ENCODE data around the gene RETREG3. TPM values are rescaled to one million over a fixed set of nuclear protein-coding genes. Genes with fewer than 3 reads are reported as not detected.

RETREG3 gene
- total and polyA plus RNA-seq, 2 of the 4 experiments (the other 2 are of a cell fraction), result 18.1 to 44.1 TPM

- Histone ChIP-seq H3K4me1 (ENCODE audit: control insufficient read depth, insufficient read depth, low read length) (peaks cover 11% of the 10 kb centered on the region), H4K8ac (ENCODE audit: low read depth in 2 of 2, low read length in 2 of 2) (peak overlapping the region in 1 of 2 experiments; percentile 77; a peak in 1 of 4 replicates), H4K20me1 (ENCODE audit: insufficient read depth, low read length) (no peaks in the 10 kb centered on the region), H3K56ac (ENCODE audit: extremely low read depth, insufficient read depth, low read length) (no peak overlapping the region), H3K18ac (ENCODE audit: low read depth, low read length) (no peak overlapping the region), H3K4ac (ENCODE audit: low read depth, low read length) (no peak overlapping the region), H3K27ac (ENCODE audit: insufficient read depth, low read length) (no peak overlapping the region), H3K4me3 (ENCODE audit: insufficient read depth, low read depth, low read length) (no peak overlapping the region), H3K79me1 (ENCODE audit: low read depth in 1 of 2, low read length in 2 of 2) (peaks cover 4 to 24% of the 10 kb centered on the region in 2 experiments; a peak in 2 of 4 replicates), H3K27me3 (ENCODE audit: control insufficient read depth, insufficient read depth, low read length) (peaks cover 7% of the 10 kb centered on the region), H3K4me2 (ENCODE audit: low read depth, low read length) (no peak overlapping the region), H3K9me1 (ENCODE audit: insufficient read depth, low read length) (peaks cover 15% of the 10 kb centered on the region), H2BK5ac (ENCODE audit: low read depth, low read length, poor library complexity, severe bottlenecking) (no peak overlapping the region), H2AFZ (replicated peaks; ENCODE audit: low read length, poor library complexity) (no peak overlapping the region), H2BK15ac (ENCODE audit: low read depth, low read length) (no peak overlapping the region), H3K23ac (ENCODE audit: low read depth, low read length) (no peak overlapping the region), H3K14ac (replicated peaks; ENCODE audit: low read depth, low read length) (no peak overlapping the region), H2AK9ac (replicated peaks; ENCODE audit: low read depth, low read length, poor library complexity) (no peak overlapping the region), H2AK5ac (ENCODE audit: low read depth, low read length) (no peak overlapping the region), H4K91ac (ENCODE audit: insufficient read depth, low read depth, low read length) (no peak overlapping the region), H3K9me3 (ENCODE audit: control insufficient read depth, insufficient read depth, low read length) (no peaks in the 10 kb centered on the region), H2BK20ac (ENCODE audit: low read depth, low read length) (no peak overlapping the region), H4K5ac (ENCODE audit: low read depth, low read length) (no peak overlapping the region), H2BK120ac (ENCODE audit: low read depth, low read length) (no peak overlapping the region), H3K9ac (ENCODE audit: low read depth, low read length) (no peak overlapping the region), H3K36me3 (ENCODE audit: control insufficient read depth, insufficient read depth, low read length) (peaks cover 5% of the 10 kb centered on the region; the same call in 1 of the 2 replicates)
- in situ Hi-C loops (cut with MboI; ENCODE audit: low sequenced_read_pairs), result no loop called here
- DNase-seq, result no peak
- ChIA-PET POLR2A (ENCODE audit: unreplicated experiment) (no interaction called here), CTCF (no interaction called here)
- intact Hi-C loops (cut with micrococcal nuclease), result loop anchor here (5.0 kb wide), 1 partner anchor 51 kb away; the partner anchor contains the start of genes RETREG3 and TUBG1
- BruUV-seq (replicated peaks), result no TSS peak
- WGBS, 2 experiments (ENCODE audit: extremely low coverage in 2 of 2, insufficient read length in 1 of 2), result no CpG with 5 or more reads among the region's 9 CpGs
- dilution Hi-C loops (cut with HindIII; ENCODE audit: low sequenced_read_pairs, unreplicated experiment), result no loop called here
- ATAC-seq (ENCODE audit: low read depth), result no peak
- no peak for TF ChIP-seq CHD1 (IDR thresholded peaks at IDR 0.05; ENCODE audit: low read depth, low read length)
- TF ChIP-seq RAD21 (IDR thresholded peaks at IDR 0.05; ENCODE audit: low read length), result no peak
- no peak for TF ChIP-seq RCOR1 (IDR thresholded peaks at IDR 0.05; ENCODE audit: insufficient replicate concordance, low read length)
- TF ChIP-seq FOS (IDR thresholded peaks at IDR 0.05; ENCODE audit: low read depth, low read length), result no peak
- TF ChIP-seq MAZ (IDR thresholded peaks at IDR 0.05; ENCODE audit: borderline replicate concordance, low read depth, low read length), result no peak
- no peak for TF ChIP-seq CTCF (conservative IDR thresholded peaks at IDR 0.05; ENCODE audit: low read depth, low read length)
- no peak for TF ChIP-seq USF2 (IDR thresholded peaks at IDR 0.05; ENCODE audit: low read depth, low read length)
- TF ChIP-seq MAFK (IDR thresholded peaks at IDR 0.05; ENCODE audit: low read depth, low read length), result no peak
- no peak for TF ChIP-seq POLR2A (IDR thresholded peaks at IDR 0.05; ENCODE audit: low read depth, low read length)
- no peak for TF ChIP-seq CEBPB (IDR thresholded peaks at IDR 0.05; ENCODE audit: low read depth, low read length)
- TF ChIP-seq MXI1 (IDR thresholded peaks at IDR 0.05; ENCODE audit: borderline replicate concordance, low read depth, low read length), result no peak
- TF ChIP-seq SMC3 (IDR thresholded peaks at IDR 0.05; ENCODE audit: low read depth, low read length), result no peak
- TF ChIP-seq RFX5 (IDR thresholded peaks at IDR 0.05; ENCODE audit: low read depth, low read length), result no peak
- TF ChIP-seq ELK1 (IDR thresholded peaks at IDR 0.05; ENCODE audit: borderline replicate concordance, low read depth, low read length), result no peak
- TF ChIP-seq NFE2L2 (IDR thresholded peaks at IDR 0.05; ENCODE audit: low read depth, low read length), result no peak
These were observed 48.8 kb upstream of the RETREG3 start for GRCh38 chr17:42657824-42658588.

Data from IMR-90 (cell line).